ENCODE results near the gene RAB6A.
A peak's percentile ranks its signal among the peaks of the same experiment; 100 is the strongest.
"Not testable (repeated sequence)": the region's sequence is repeated elsewhere in the genome, so short reads cannot be mapped to it uniquely, and the experiment has no call there.

Gene RAB6A

GRCh38 chr11:73762732-73763131, 1.9 kb upstream of the RAB6A start:
- no peak for DNase-seq (ENCODE audit: low spot score)

- no peak for DNase-seq (ENCODE audit: low spot score)
Measured at GRCh38 chr11:73761403-73761945, 600 bp upstream of the RAB6A start.

GRCh38 chr11:73760135-73760678, 667 bp downstream of the RAB6A start:
- DNase-seq (ENCODE audit: low spot score) = peak; percentile 21

- no peak for DNase-seq (ENCODE audit: low spot score)
Measured at GRCh38 chr11:73759610-73760134, 1.2 kb downstream of the RAB6A start.

- DNase-seq (ENCODE audit: low spot score) = no peak
Measured at GRCh38 chr11:73758451-73758850, 2.4 kb downstream of the RAB6A start.

GRCh38 chr11:73757598-73757997, 3.3 kb downstream of the RAB6A start:
- DNase-seq (ENCODE audit: low spot score) = no peak

GRCh38 chr11:73755670-73756069, 5.2 kb downstream of the RAB6A start:
- no peak for DNase-seq (ENCODE audit: low spot score)

GRCh38 chr11:73753938-73754337, 6.9 kb downstream of the RAB6A start:
- no peak for DNase-seq (ENCODE audit: low spot score)

- DNase-seq (ENCODE audit: low spot score) = no peak
Measured at GRCh38 chr11:73752903-73753302, 8.0 kb downstream of the RAB6A start.

GRCh38 chr11:73752216-73752867, 8.5 kb downstream of the RAB6A start:
- no peak for DNase-seq (ENCODE audit: low spot score)

GRCh38 chr11:73750862-73751261, 10.0 kb downstream of the RAB6A start:
- DNase-seq (ENCODE audit: low spot score) = not testable (repeated sequence)

- no peak for DNase-seq (ENCODE audit: low spot score)
Measured at GRCh38 chr11:73750228-73750627, 10.6 kb downstream of the RAB6A start.

GRCh38 chr11:73749118-73749517, 11.8 kb downstream of the RAB6A start:
- no peak for DNase-seq (ENCODE audit: low spot score)

GRCh38 chr11:73748300-73748699, 12.6 kb downstream of the RAB6A start:
- no peak for DNase-seq (ENCODE audit: low spot score)

- no peak for DNase-seq (ENCODE audit: low spot score)
Measured at GRCh38 chr11:73747762-73748161, 13.1 kb downstream of the RAB6A start.

GRCh38 chr11:73746701-73747100, 14.2 kb downstream of the RAB6A start:
- no peak for DNase-seq (ENCODE audit: low spot score)

- DNase-seq (ENCODE audit: low spot score) = no peak
Measured at GRCh38 chr11:73743045-73743444, 17.8 kb downstream of the RAB6A start.

- DNase-seq (ENCODE audit: low spot score) = not testable (repeated sequence)
Measured at GRCh38 chr11:73735959-73736358, 24.9 kb downstream of the RAB6A start.

- DNase-seq (ENCODE audit: low spot score) = no peak
Measured at GRCh38 chr11:73734993-73735392, 25.9 kb downstream of the RAB6A start.

GRCh38 chr11:73734011-73734410, 26.9 kb downstream of the RAB6A start:
- not testable (repeated sequence) for DNase-seq (ENCODE audit: low spot score)

GRCh38 chr11:73732936-73733335, 27.9 kb downstream of the RAB6A start:
- DNase-seq (ENCODE audit: low spot score) = not testable (repeated sequence)

- no peak for DNase-seq (ENCODE audit: low spot score)
Measured at GRCh38 chr11:73729594-73730206, 31.2 kb downstream of the RAB6A start.

- DNase-seq (ENCODE audit: low spot score) = no peak
Measured at GRCh38 chr11:73728000-73728399, 32.9 kb downstream of the RAB6A start.

All from hematopoietic multipotent progenitor cell treated with erythropoietin and hydrocortisone succinate and interleukin-3 and kit ligand, for 17 days (in vitro differentiated cells).